ENCODE data around the gene NEO1.
"Not testable (repeated sequence)": the region's sequence is repeated elsewhere in the genome, so short reads cannot be mapped to it uniquely, and the experiment has no call there.

The NEO1 gene

GRCh38 chr15:73212424-73212823 lies 160.2 kb downstream of the NEO1 start:
- DNase-seq (ENCODE audit: low read depth, low spot score): no peak

DNA sequence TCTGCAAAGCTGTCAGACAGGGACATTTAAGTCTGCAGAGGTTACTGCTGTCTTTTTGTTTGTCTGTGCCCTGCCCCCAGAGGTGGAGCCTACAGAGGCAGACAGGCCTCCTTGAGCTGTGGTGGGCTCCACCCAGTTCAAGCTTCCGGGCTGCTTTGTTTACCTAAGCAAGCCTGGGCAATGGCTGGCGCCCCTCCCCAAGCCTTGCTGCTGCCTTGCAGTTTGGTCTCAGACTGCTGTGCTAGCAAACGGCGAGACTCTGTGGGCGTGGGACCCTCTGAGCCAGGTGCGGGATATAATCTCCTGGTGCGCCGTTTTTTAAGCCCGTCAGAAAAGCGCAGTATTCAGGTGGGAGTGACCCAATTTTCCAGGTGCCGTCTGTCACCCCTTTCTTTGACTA lies 169.2 kb downstream of the NEO1 start:
- DNase-seq (ENCODE audit: low read depth, low spot score): not testable (repeated sequence)

DNA sequence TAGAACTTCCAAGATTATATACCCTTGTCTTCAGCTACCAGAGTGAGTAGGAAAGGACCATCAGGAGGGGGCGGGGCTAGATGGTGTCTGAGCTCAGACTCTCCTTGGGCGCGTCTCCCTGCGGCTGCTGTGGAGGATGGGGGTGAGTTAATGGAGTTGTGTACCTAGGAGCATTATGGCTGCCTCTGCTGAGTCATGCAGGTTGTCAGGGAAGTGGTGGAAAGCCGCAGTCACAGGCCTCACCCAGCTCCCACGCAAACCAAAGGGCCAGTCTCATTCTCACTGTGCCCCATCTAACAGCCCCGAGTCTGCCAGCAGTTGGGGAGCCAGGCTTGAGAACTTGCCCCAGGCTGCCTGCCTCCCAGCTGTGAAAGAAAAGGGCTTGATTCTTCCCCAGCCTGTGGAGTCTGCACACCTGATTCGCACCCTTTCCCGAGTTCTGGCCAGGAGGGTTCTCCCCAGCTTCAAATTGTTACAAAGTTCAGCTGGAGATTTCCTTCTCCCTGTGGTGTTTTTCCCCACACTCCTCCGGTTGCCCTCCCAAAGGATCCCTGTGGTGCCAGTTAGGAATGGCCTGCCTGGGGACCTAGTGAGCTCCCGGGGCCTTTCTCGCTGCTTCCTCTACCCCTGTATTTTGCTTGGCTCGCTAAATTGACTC lies 173.2 kb downstream of the NEO1 start:
- no peak for DNase-seq (ENCODE audit: low read depth, low spot score)

GRCh38 chr15:73226093-73226814 lies 174.0 kb downstream of the NEO1 start:
- no peak for DNase-seq (ENCODE audit: low read depth, low spot score)

- no peak for DNase-seq (ENCODE audit: low read depth, low spot score)
These were observed 175.3 kb downstream of the NEO1 start for GRCh38 chr15:73227433-73228056.

DNA sequence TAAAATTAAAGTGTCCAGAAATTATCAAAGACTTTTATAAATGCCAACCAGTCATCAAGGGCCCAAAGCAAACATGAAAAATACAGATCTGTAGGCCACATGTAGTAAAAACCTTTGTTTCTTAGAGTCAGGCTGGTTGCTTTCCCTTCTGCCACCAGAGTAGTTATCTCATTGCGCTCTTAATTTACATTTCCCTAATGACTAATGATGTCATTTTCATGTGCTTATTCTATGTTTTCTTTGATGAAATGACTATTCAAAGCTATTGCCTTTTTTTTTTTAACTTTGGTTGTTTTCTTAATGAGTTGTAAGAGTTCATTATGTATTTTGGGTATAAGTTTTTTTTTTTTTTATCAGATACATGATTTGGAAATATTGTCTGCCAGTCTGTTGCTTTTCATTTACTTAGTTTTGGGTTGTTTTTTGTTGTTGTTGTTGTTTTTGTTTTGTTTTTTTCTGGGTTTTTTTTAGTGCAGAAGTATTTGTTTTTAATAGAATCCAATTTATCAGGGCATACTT lies 175.9 kb downstream of the NEO1 start:
- DNase-seq (ENCODE audit: low read depth, low spot score): no peak

- DNase-seq (ENCODE audit: low read depth, low spot score): no peak
These were observed 179.6 kb downstream of the NEO1 start for GRCh38 chr15:73231661-73232419.

DNA sequence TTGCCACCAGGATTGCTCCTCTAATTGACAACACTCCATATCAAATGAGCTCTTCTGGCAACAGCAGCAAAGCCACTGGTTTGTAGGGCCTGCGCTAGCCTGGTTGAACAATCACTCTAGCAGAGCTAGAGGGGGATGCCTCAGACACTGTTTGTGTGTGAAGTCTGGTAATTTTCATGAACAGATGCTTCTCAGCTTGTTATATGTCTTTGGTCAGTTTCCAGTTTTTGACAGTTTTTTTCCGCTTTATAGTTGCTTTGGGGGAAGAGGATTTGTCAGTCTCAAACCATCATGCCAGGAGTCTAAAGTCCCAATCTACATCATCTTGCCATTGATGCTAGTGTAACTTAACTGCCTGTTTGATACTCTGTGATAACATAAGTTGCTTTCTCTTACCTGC lies 180.5 kb downstream of the NEO1 start:
- DNase-seq (ENCODE audit: low read depth, low spot score): no peak

DNA sequence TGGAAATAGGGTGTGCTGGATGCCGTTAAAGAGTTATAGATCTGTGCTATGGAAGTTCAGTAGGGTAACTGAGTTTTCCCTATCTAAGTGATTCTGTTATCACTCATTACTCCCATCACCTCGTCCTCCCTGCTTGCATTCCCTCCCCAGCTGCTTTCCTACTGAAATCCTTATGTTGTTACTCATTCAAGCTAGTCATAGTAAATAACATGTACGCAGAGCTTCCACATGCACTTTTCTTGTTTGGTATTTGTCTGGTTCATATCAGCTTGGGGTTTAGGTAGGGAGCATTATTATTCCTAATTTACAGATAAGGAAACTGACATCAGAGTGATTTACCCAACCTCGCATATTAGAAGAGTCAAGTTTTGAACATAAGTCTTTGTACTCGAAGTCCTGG lies 181.4 kb downstream of the NEO1 start:
- no peak for DNase-seq (ENCODE audit: low read depth, low spot score)

DNA sequence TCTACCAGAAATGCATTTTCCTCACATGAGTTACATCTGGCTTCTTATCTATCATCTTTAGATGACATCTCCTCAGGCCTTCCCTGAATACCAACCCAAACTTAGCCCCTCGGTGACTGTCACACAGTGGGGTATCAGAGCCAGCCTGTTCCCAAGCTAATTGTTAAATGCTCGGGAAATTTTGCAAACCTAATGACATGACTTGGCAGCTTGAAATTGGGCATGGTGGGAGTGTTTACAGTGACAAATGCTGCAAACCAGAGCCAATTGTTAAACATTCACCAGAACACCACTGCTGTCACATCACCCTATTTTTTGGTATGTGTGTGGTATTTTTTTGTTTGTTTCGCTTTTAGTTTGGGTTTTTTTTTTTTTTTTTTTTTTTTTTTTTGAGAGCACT lies 185.6 kb downstream of the NEO1 start:
- DNase-seq (ENCODE audit: low read depth, low spot score): no peak

DNA sequence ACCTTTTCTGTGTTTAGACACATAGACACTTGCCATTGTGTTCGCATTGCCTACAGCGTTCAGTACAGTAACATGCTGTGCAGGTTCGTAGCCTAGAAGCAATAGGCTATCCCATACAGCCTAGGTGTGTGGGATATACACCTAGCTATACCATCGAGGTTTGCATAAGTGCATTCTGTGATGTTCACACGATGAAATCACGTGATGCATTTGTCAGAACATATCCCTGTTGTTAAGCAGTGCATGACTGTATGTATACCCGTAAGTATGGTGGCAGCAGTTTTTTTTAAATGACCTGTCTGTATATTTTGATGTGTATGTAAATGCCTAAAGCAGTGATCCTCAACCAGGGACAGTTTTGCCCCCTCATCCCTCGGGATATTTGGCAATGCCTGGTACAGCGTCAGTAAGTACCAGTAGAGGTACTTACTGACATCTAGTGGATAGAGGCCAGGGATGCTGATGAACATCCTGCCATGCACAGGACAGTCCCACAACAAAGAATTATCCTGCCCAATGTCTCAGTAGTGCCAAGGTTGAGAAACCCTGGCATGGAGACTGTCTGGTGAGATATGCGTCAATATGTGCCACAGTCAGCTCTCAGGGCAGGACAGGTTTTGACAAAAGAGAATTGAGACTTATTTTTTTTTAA lies 187.4 kb downstream of the NEO1 start:
- DNase-seq (ENCODE audit: low read depth, low spot score): no peak

GRCh38 chr15:73240866-73241499 lies 188.7 kb downstream of the NEO1 start:
- DNase-seq (ENCODE audit: low read depth, low spot score): no peak

GRCh38 chr15:73244333-73244732 lies 192.1 kb downstream of the NEO1 start:
- no peak for DNase-seq (ENCODE audit: low read depth, low spot score)

DNA sequence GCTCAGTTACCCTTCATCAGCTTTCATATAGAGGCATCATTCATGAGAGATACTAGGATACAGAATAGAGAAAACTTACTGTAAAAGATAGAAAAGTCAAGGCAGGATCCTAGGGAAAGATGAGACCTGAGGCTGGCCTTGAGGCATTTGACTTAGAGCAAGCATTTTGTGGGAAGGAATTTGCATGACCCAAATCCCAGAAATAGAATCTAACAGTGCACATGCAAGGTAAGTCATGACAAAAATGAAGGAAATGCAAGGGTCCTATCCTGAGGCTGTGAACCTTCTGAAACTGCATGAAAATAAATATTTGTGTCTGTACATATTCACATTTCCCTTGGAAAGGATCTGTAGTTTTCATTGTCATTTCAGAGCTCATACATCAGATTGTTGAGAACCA lies 194.2 kb downstream of the NEO1 start:
- no peak for DNase-seq (ENCODE audit: low read depth, low spot score)

DNA sequence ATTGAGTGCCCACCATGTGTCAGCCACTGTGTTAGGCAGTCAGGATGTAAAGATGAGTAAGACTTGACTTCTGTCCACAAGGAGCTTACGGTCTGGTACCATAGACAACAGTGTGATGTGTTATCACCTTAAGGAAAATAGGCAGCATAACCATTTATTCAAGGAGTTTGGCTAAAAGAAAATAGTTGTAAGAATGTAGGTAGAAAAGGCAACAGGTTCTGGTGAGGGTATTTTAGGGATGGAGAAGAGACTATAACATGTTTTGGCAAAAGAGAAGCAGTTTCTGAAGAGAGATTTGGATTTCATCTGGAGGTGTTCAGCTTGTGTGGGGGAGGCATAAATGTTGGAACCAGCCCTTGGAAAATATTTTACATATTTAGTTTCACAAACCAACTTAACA lies 194.6 kb downstream of the NEO1 start:
- DNase-seq (ENCODE audit: low read depth, low spot score): no peak

- DNase-seq (ENCODE audit: low read depth, low spot score): no peak
These were observed 195.1 kb downstream of the NEO1 start for GRCh38 chr15:73247331-73247730.

- no peak for DNase-seq (ENCODE audit: low read depth, low spot score)
These were observed 197.2 kb downstream of the NEO1 start for GRCh38 chr15:73249499-73249898.

- no peak for DNase-seq (ENCODE audit: low read depth, low spot score)
These were observed 202.3 kb downstream of the NEO1 start for GRCh38 chr15:73254598-73254997.

GRCh38 chr15:73258271-73259108 lies 206.2 kb downstream of the NEO1 start:
- DNase-seq (ENCODE audit: low read depth, low spot score): no peak

DNA sequence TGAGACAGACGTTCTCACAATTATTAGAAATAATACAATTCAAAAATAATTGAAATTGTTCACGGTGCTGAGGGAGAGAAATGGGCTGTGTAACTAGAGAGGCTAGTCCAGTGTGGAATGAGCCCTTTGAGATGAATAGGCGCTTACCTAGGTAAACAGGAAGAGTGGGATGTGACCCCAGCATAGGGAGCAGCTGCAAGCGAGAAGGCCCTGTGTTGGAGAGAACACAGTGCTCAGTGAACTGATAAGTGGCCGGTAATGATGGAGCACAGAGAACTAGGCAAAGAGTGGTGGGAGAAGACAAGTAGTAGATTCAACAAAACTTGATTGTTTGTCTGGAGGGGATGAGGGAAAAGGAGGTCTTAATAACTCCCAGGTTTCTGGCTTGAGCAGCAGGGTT lies 212.6 kb downstream of the NEO1 start:
- DNase-seq (ENCODE audit: low read depth, low spot score): no peak

Data from iPS DF 19.7 (cell line).